GDM1 (cell line): ENCODE measurements around the gene UBE2D4.
A peak's percentile ranks its signal among the peaks of the same experiment; 100 is the strongest.
"Not testable (repeated sequence)": the region's sequence is repeated elsewhere in the genome, so short reads cannot be mapped to it uniquely, and the experiment has no call there.

Experiments
- DNase-seq: peaks from one replicate; lab custom pipeline; 2025; lab: John Stamatoyannopoulos, UW

The UBE2D4 gene

DNA sequence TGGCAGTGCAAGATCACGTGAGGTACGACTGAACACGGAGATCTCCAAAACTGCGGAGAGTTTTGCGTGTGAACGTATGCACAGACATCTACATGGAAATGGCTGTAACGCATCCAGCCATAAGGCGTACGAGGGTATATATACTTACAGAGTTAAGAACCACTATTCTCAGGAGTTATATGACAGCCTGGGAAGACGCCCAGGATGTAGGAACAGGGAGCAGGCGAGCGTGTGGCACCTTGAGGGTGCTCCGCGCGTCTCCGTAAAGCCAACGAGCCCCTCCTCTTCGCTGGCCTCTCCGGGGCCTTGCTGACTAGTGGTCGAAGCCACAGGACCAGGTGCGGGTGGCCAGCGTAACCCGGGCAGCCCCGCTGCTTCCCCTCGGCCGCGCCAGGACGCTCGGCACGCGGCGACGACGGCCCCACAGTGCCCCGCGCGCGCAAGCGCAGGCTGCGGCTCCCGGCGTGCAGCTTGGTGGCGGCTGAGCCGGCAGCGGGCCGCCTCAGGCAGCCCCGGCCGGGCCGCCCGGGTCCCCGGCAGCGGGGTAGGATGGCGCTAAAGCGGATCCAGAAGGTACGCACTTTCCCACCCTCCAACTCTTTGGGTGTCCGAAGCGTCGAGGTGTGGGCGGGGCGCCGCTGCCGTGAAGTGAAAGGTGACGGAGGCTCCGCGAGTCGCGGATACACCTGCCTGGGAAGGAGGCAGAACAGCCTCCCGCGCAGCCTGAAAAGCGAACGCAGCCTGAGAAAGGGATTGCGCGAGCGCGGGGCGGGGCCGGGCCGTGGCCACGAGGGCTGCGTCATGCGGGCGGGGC, at the start of gene UBE2D4:
TSS of gene UBE2D4 (plus strand) at position 453 of the 814 bp plus-strand sequence. CDS start at position 550, 97 bp downstream.
- peak; percentile 81 for DNase-seq

DNA sequence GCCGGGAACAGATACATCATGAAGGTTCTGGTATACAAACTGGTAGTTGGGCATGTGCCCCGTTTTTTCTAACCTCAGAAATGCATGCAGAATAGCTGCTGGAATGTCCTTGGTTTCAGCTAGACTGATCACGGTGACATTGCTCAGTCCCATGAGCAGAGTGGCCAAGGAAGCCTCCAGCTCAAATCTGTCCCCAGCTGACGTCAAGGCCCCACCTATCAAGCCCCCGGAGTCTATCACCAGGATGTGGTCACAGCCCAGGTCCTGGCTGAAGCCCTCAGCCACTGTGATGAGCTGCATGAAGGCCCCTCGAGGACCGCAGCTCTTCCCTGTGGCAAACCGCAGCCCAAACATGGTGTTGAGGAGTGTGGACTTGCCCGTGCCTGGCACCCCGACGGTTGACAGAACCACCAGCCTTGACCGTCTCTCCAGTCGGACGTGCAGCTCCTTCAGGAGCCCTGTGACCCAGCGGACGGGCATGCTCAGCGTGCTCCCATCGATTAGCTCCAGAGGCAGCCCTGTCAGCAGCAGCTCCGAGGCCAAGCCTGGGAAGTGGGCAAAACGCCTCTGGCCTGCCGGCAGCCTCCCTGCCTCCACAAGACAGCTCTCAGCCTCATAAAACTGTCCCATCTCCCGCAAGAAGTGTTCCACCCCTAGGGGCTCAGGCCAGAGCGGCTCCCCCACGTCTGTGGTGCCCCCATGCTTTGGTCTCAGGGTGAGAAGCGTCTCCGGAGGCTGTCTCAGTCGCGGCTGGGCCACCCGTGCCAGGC, 49.1 kb upstream of the UBE2D4 start:
- DNase-seq: no peak

DNA sequence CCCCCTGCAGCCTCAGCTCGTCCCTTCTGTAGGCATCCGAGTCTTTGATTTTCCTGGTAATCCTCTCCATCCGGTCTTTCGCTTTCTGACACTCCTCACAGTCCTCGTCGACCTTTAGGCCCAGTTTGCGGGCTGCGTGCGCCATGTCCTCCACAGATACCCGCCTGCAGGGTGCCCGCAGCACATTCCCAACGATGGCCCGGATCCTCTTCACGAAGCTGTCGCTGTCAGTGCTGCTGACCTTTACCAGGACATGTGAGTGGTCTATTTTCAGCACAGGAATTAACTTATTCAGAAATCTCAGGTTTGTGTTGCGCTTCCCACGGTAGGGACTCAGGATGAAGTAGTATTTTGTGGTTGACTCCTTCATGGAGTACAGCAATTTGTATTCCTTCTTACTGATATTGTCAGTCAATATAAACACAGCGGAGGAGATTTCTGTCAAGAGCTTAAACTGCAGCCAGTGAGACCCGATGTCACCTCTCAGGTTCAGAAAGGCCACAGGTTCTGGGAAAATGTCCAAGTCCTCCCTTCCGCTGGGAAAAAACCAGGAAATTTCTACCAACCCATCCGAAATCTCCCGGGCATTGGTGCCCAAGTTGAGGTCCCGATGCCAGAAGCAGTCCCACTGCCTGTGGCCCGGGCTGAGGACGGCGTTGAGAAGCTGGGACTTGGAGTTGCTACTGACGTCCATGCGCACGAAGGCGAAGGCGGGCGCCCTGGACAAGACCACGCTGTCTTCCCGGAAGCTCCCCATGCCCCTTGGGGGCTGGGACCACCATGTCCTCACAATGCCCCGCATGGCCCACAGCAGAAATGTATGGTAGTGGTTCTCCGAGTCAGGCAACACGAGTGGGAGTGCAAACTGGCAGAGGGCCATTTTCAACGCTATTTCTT, 48.0 kb upstream of the UBE2D4 start:
- no peak for DNase-seq

DNA sequence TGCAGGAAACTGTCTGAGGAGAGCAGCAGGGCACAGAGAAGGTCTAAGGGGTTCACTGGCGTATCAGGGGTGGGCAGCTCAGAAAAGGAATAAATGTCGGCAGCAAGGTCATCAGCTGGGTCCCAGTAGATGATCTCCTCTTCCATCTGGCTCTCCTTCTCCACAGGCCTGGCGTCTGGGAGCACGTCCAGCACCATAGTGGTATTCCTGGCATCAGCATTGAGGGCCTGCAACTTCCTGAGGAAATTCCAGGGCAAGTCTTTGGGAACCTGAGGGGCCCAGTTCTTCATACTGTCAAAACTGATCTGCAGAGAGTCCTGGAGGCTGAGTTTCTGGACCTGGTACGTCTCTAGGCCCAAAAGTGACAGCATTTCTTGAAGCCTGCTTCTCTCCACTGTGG, 47.4 kb upstream of the UBE2D4 start:
- no peak for DNase-seq

DNA sequence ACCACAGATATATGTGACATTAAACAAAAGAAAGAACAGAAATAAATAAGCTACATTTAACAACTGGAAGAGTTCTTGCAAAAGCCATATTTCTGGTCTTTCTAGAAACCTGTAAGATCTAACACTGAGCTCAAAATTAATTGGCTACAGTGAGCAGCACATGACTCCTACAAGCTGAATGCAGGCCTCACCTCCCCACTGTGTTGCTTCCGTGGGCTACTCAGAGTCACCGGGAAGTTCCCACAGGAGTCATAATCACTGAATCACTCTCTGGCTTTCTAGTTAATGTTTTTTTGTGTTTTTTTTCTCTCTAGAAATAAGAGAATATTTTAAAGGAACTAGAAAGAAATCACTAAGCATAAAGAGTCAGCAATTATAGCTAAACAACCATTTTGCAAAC, 46.8 kb upstream of the UBE2D4 start:
- DNase-seq: no peak

DNA sequence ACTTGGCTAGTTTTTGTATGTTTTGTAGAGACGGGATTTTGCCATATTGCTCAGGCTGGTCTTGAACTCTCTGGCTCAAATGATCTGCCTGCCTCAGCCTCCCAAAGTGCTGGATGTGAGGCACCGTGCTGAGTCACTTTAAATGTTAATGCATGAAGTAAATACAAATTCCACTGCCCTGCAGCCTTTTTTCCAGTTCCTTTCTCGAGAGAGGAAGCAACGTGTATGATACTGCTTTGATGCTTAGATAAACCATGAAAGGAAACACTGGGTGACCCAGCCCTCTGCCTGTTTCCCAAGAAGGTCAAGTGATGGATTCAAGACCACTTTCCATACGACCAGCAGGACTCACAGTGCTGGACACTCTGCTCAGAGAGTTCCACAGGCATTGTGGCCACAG, 45.6 kb upstream of the UBE2D4 start:
- no peak for DNase-seq

DNA sequence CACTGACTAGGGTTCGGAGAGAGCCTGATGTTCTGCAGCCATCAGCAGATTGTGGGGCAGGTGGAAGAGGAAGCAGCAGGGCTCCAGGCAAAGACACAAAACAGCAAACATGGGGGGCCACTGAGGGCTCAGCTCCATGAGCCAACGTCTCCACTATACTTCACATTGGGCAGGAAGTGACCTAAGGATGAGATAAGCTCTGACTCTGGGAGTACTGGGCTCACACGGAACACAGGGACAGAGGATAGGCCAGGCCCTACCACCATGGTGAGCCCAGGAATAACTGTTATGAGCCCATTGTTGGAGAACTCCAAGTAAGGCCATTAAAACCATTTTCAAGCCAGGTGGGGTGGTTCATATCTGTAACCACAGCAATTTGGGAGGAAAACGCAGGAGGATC, 42.0 kb upstream of the UBE2D4 start:
- DNase-seq: no peak

DNA sequence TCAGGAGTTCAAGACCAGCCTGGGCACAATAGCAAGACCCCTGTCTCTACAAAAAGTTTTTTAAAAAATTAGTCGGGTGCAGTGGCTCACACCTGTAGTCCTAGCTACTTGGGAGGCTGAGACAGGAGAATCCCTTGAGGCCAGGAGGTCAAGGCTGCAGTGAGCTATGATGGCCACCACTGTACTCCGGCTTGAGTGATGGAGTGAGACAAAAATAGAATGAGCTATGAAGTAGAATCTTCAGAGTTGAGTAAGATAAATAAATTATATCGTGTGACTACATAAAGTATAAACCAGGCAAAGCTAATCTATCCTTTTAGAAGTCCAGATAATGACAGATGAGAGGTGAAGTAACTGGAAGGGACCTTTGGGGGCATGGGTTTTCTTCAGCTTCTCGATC, 41.6 kb upstream of the UBE2D4 start:
- DNase-seq: no peak

DNA sequence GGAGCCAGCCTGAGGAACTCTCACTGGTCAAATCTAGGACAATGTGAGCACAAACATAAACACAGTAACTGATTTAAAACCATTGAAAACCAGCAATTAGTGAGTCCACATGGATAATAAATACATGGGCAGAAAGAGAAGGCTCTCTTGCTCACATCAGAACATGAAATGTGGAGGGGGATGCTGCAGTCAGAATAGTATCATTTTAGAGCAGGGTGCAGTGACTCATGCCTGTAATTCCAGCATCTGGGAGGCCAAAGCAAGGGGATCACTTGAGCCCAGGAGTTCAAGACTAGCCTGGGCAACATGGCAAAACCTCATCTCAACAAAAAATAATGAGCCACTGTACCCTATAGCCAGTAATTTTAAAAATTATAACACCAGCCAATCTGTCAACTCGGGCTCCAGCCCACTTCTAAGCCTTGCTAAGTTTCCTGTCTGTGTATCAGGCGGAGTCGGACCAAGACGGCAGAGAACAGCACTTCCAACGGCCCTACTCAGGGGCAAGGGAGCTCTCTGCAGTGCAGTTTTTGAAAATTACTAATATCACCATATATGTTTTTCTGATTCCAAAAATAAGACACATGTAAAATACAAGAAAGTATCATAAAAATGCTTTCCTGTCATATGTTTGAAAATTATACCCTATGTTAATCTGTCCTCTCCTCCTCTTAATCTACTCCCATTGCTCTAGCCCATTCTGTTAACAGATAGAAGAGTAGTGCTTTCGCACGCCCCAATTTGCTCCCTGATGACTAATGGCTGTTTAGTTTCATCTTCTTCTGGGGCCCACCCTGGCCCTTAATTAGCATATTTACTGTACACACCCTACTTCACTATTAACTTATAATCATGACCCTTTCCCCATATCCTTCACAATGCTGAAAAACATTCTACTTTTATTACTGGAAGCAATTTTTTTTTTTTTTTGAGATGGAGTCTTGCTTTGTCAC, 37.0 kb upstream of the UBE2D4 start:
- no peak for DNase-seq

DNA sequence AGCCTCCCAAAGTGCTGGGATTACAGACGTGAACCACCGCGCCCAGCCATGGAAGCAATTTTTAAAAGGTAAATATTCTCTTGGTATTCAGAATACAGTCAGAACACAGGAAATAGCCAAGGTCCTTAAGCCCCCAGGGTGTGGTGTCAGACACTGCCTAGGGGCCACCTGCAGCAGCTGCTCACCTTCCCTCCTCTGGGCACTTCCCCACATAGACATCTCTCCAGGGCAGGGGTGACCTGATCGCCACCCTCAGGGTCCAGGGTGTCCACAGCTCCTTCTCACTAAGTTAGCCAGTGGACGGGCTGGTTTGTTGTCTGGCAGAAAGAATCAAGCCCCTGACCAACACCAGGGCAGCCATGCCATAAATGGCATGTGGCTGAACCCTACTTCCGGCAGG, 35.8 kb upstream of the UBE2D4 start:
- DNase-seq: no peak

DNA sequence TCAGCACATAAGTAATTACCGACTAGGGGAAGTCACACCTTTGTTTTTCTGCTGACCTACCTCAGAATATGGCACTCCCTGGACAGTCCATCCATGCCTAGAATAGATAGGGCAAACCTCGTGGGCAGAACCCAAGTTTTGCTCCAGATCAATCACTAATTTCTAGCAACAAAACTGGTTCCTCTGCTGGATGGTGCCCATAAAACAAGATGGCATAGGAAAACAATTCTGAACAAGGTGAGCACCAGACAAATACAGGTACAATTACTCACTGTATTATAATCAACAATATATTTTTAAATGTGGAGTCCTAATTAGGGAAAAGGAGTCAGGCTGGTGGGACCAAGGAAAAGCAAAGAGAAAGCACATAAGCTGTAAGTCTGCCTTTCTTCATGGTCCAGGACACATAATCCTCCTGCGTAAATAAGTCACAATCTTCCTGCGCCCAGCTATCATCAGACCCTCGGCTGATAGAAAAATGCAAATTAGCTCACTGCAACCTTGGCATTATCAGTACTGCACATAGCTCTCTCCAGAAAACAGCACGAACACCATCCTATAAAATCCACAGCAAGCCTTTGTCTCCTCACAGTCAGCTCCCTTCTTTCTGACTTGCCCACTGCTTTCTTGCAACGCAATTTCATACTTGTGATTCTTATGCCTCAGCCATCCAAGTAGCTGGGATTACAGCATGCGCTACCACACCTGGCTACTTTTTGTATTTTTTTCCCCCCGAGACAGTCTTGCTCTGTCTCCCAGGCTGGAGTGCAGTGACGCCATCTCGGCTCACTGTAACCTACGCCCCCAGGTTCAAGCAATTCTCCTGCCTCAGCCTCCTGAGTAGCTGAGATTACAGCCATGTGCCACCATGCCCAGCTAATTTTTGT, 34.9 kb upstream of the UBE2D4 start:
- no peak for DNase-seq

DNA sequence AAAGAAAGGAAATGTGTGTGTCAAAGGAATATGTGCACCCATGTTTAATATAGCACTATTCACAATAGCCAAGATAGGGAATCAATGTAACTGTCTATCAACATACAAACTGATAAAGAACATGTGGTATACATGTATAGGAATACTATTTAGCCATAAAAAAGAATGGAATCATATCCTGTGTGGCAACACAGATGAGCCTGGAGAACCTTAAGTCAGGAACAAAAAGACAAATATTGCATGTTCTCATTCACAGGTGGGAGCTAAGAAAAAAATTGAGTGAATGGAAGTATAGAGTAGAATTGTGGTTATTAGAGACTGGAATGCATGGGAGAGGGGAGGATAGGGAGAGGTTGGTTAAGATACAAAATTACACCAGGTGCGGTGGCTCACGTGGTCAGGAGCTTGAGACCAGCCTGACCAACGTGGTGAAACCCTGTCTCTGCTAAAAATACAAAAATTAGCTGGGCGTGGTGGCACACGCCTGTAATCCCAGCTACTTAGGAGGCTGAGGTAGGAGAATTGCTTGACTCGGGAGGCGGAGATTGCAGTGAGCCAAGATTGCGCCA, 30.3 kb upstream of the UBE2D4 start:
- no peak for DNase-seq

DNA sequence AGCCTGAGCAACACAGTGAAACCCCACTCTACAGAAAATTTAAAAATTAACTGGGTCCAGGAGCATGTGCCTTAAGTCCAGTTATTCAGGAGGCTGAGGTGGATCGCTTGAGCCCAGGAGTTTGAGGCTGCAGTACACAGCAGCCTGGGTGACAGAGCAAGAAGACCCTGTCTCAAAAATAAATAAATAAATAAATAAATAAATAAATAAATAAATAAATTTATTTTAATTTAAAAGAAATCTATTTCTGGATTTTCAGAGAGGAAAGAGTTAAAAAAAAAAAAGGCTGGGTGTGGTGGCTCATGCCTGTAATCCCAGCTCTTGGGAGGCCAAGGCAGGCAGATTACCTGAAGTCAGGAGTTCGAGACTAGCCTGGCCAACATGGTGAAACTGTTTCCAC, 27.7 kb upstream of the UBE2D4 start:
- not testable (repeated sequence) for DNase-seq

DNA sequence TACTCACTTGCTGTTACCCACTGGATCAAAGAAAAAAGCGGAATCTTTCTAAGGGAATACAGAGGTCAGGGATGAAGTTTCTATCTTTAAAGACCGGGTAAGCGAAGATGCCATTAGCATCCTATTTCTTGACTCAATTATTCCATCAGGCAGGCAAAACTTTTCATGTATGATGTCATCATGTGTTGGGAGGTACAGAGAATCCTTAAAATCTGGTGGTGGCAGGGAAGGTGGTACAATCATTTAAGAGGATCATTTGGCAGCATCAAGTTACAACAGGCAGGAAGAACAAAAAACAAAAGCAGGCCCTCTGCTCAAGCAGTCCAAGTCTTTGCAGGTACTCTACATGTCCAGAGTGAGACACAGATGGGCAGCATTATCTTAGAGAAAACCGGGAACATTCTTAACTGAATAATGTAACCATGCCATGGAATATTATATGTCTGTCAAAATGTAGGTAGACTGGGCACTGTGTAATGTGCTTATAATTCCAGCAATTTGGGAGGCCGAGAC, 23.6 kb upstream of the UBE2D4 start:
- no peak for DNase-seq

DNA sequence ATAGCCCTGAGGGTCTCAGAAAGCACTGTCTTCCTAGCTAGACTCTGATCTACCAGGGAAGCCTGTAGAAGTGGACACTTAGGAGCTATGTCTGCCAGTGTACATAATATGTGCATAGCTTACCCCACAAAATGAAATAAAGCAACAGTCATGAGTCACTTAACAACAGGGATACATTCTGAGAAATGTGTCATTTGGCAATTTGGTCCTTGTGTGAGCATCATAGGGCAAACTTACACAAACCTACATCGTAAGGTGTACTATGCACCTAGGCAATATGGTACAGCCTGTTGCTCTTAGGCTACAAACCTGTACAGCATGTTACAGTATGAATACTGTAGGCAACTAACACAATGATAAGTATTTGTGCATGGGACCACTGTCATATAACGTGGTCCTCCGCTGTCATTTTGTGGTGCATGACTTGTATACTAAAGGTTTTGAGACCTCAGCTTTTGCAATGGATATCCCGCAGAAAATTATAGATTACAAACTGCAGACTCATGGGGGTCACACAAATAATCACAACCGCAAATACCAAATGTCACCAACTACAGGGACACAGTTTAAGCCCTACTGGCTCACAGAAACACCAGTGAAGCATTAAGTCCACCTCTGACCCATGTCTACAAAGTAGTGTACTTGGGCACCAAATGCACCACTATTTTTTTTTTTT, 21.6 kb upstream of the UBE2D4 start:
- no peak for DNase-seq

DNA sequence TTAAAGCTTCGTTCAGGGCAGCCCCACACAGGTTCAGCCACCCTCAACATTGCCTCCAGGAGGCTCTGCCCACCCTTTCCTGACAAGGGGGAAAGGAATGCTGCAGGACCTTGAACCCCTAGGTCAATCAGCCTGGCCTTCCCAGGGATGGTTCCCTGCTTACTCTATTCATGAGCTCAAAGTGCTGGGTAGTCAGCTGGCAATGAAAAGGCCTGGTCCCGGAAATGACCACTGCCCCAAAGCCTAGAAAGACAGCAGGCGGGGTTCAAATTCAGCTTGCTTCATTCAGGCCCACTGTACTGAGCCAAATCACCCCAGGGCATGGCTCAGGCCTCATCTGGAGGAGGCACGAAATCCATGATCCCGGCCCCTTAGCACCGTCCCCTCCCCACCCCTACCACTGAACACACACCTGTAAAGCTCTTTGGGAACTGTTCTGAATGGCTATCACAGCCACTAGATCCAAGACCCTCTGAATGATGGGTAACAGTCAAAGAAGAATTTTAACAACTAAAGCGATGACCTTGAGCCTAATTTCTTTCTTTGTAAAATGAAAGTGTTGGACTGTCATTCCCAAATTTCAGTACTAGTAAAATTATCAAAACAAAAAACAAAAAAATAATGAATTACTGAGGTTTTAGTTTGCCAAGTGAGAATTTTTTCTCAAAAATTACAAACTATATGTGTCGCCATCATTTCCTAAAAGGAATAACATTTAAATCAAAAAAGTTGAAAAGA, 20.9 kb upstream of the UBE2D4 start:
- no peak for DNase-seq

DNA sequence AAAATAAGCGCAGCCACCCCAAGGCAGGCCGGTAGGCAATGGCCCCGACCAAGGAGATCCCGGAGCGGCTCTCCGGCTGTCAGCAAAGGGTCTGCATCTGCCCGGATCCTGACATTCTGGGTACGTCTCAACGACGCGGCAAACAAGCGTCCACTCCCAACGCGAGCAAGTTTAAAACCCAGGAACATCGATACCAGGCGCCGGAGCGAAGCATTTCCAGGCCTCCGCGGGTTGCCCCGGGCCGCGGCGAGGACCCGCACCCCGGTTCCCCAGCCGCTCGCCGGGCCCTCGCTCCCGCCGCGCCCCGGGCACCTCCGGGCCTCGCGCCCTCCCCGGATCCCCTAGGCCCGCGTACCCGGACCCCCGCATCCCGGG, 20.3 kb upstream of the UBE2D4 start:
- DNase-seq: no peak

DNA sequence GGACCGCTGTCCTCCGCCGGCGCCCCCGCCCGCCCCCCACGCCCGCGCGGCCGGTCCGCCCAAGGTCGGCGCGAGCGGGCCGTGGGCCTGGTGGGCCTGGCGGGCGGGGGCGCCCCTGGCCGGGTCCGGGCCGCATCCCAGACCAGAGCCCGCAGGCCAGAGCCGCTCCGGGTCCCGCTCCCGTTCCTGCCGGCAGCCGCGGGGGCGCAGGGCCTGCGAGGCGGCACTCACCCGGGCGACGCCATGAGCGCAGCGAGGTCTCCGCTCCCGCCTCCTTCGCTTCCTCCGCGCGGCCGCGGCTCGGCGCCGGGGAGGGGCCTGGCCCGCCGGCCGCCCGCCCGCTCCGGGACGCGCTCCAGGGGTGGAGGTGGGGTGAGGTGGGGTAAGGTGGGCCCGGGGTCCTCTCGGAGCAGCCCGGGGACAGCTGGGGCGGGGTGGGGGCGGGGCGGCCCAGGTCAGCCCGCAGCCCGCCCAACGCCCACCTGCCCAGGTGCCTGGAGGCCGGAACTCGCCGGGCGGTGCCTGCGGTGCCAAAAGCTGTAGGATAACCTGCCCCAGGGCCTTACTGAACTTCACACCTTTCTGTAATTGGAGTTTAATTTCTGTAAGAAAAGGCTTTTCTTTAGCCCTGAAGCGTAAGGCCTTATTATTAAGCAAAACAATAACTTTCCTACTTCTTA, 19.8 kb upstream of the UBE2D4 start, which contains the start of gene URGCP:
TSS of gene URGCP (minus strand) at position 266 of the 680 bp plus-strand sequence. CDS start at position 245, 21 bp downstream.
- peak; percentile 23 for DNase-seq
